ENCODE measurements around the gene FOXJ1.
A peak's percentile ranks its signal among the peaks of the same experiment; 100 is the strongest.

The FOXJ1 gene

GRCh38 chr17:76131051-76131691, 9.9 kb downstream of the FOXJ1 start:
- peak in 1 of 10 donors; percentile 59 for DNase-seq
- intact Hi-C loops (cut with DNase I) = no loop called here

GRCh38 chr17:76130473-76130872, 10.6 kb downstream of the FOXJ1 start:
- DNase-seq = peak in 1 of 10 donors; percentile 36
- intact Hi-C loops (cut with DNase I) = no loop called here

GRCh38 chr17:76125922-76126321, 15.1 kb downstream of the FOXJ1 start:
- DNase-seq = no peak
- intact Hi-C loops (cut with DNase I) = no loop called here

GRCh38 chr17:76125391-76125675, 15.7 kb downstream of the FOXJ1 start:
- intact Hi-C loops (cut with DNase I) = no loop called here
- DNase-seq = peak in 1 of 10 donors; percentile 44

GRCh38 chr17:76124582-76125390, 16.3 kb downstream of the FOXJ1 start:
- intact Hi-C loops (cut with DNase I) = no loop called here
- peak in 1 of 10 donors; percentile 56 for DNase-seq

GRCh38 chr17:76123749-76124581, 17.1 kb downstream of the FOXJ1 start:
- intact Hi-C loops (cut with DNase I) = no loop called here
- DNase-seq = peak in 1 of 10 donors; percentile 49

GRCh38 chr17:76123191-76123499, 17.9 kb downstream of the FOXJ1 start:
- intact Hi-C loops (cut with DNase I) = no loop called here
- DNase-seq = no peak

GRCh38 chr17:76122431-76123190, 18.4 kb downstream of the FOXJ1 start:
- peak in 2 of 10 donors; percentile 65 for DNase-seq
- intact Hi-C loops (cut with DNase I) = no loop called here

GRCh38 chr17:76121932-76122430, 19.1 kb downstream of the FOXJ1 start:
- DNase-seq = peak in 3 of 10 donors; percentile 34 to 84 (median 73)
- intact Hi-C loops (cut with DNase I) = loop anchor here (1.0 kb wide), 2 partner anchors 60 to 157 kb away; no protein-coding TSS in a partner anchor

- intact Hi-C loops (cut with DNase I) = loop anchor here (1.0 kb wide), 2 partner anchors 62 to 159 kb away; no protein-coding TSS in a partner anchor
These were observed 20.4 kb downstream of the FOXJ1 start for GRCh38 chr17:76120658-76121008.

GRCh38 chr17:76119409-76120371, 21.4 kb downstream of the FOXJ1 start:
- intact Hi-C loops (cut with DNase I) = no loop called here
- DNase-seq = peak in 1 of 10 donors; percentile 73

More at GRCh38 chr17:76120658-76121008, 20.4 kb downstream of the FOXJ1 start:
- DNase-seq = peak in 1 of 10 donors; percentile 3

- peak in 2 of 10 donors; percentile 17 for DNase-seq
- intact Hi-C loops (cut with DNase I) = no loop called here
These were observed 25.8 kb downstream of the FOXJ1 start for GRCh38 chr17:76115138-76115754.

- intact Hi-C loops (cut with DNase I) = no loop called here
- DNase-seq = no peak
These were observed 29.1 kb downstream of the FOXJ1 start for GRCh38 chr17:76111956-76112355.

GRCh38 chr17:76107509-76107908, 33.5 kb downstream of the FOXJ1 start:
- no peak for DNase-seq
- intact Hi-C loops (cut with DNase I) = no loop called here

GRCh38 chr17:76106703-76107102, 34.3 kb downstream of the FOXJ1 start:
- intact Hi-C loops (cut with DNase I) = no loop called here
- DNase-seq = no peak

- DNase-seq = no peak
- intact Hi-C loops (cut with DNase I) = no loop called here
These were observed 36.2 kb downstream of the FOXJ1 start for GRCh38 chr17:76104896-76105231.

- intact Hi-C loops (cut with DNase I) = no loop called here
- peak in 1 of 10 donors; percentile 49 for DNase-seq
These were observed 36.7 kb downstream of the FOXJ1 start for GRCh38 chr17:76104140-76104895.

Measured in posterior cingulate gyrus (tissue), 11 donors.